Measurements from ENCODE around the gene CMTM7.

The CMTM7 gene

DNA sequence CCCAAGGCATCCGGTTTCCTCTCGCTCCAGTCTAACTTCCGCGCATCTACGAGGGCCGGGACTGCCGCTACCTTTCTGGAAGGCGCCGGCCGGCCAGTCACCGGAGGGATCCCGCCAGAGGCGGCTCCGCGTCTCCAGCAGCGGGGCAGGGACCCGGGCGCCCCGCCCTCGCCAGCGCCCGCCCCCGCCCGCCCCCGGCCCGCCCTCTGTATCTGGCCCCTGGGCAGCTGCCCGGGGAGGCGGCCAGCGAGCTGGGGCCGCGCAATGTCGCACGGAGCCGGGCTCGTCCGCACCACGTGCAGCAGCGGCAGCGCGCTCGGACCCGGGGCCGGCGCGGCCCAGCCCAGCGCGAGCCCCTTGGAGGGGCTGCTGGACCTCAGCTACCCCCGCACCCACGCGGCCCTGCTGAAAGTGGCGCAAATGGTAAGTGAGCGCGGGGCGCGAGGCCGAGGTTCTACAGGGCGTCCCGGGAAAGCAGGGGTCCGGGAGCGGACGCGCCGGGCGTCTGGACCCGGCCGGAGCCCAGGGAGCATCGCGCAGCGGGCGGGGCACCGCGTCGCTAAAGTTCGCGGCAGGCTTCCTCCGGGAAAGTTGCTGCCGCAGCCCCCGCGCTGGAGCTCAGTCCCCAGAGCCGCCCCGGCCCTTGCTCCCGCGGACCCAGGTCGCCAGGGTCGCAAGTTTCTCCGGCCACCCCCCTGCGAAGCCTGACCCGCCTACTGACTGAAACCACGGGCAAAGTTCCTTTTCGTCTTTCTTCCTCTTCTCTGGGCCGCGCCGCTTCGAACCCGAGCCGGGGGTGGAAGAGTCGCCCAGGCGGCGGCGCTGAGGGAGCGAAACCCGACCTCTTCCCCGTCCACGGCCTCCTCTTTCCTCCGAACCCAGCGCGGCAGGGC is at the start of gene CMTM7:
Gene CMTM7, plus strand, starts transcription at position 211 of the 893 bp plus-strand sequence. Its CDS starts 54 bp downstream, at position 265.
- peak; percentile 82 for DNase-seq

- DNase-seq, result no peak
Measured at GRCh38 chr3:32347343-32348125, 44.1 kb upstream of the CMTM7 start.

- no peak for DNase-seq
Measured at GRCh38 chr3:32349184-32349583, 42.5 kb upstream of the CMTM7 start.

DNA sequence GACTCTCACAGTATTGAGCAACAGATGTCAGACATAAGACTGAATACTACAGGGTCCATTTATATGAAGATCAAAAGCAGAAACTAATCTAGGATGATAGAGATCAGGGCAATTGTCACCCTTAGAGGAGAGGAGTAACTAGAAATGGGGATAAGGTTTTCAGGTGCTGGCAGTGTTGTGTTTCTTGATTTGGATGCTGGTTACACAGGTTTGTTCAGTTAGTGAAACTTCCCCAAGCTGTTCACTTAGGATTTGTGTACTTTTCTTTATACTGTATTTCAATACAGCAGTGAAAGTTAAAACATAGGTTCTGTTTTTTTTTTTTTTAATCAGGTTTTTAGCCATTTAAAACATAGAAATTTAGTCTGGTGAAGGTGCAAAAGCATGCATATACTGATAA is 39.1 kb upstream of the CMTM7 start:
- no peak for DNase-seq

GRCh38 chr3:32353351-32353750 is 38.3 kb upstream of the CMTM7 start:
- DNase-seq, result no peak

DNA sequence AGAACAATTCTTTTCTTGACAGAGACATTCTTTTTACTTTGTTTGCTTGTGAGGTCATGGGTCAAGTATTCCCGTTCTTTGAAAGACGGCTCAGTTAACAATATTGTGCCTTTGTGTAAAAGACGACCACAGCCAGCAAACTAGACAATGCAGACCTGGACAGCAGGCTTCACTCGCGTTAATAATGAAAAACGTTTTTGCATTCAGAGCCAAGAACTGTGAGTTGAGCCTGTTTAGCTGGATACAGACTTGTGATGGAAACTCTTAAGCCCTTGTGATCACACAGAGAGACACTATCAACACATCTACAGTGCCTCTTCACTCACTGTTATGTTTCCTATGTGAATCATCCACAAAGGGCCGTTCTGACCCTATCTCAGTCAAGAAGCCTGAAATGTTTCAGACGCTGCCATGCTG is 37.3 kb upstream of the CMTM7 start:
- no peak for DNase-seq

- no peak for DNase-seq
Measured at GRCh38 chr3:32355751-32356291, 35.8 kb upstream of the CMTM7 start.

DNA sequence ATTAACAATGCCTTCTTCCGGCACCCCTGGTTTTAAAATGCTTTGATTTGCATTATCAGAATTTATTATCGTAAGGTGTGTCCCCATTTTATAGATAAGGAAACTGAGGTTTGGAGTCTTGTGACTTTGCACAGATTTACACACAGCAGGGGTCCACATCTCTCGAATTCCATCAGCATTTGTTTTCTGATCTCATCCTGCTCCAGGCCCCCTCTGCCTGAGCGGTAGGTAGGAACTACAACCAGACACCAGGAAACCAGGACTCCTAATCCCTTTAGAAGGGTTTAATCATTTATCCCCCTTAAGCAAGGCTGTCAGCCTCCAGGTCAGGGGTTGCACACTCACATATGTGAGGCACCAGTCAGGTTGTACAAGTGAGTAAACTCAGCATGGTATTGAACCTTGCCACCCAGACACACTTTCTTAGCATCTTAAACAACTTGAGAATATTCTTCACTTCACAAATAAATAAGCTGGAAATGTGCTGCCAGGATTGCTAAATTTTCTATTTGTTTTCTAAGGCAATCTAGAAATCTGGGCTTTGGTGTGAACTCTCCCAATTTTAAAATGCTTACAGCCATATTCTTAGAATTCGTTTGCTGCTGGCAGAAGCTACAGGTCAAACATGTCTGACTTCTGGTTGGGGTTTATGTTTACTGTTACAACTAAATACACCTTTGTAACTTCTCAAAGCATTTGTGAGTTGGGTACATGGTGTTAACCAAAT is 31.7 kb upstream of the CMTM7 start:
- no peak for DNase-seq

DNA sequence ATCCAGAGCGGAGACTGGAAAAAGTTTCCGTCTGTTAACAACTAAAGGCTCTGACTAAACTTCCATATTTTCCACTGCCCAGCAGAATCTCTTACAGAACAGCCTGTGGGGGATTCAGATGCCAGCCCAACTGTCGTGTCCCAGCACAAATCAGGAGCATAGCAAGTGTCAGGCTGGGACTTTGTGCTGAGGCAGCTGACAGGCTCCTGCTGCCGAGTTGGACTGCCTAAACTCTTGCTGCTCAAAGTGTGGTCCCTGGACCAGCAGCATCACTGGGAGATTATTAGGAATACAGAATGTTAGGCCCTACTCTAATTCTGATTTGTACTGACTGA is 31.2 kb upstream of the CMTM7 start:
- no peak for DNase-seq

DNA sequence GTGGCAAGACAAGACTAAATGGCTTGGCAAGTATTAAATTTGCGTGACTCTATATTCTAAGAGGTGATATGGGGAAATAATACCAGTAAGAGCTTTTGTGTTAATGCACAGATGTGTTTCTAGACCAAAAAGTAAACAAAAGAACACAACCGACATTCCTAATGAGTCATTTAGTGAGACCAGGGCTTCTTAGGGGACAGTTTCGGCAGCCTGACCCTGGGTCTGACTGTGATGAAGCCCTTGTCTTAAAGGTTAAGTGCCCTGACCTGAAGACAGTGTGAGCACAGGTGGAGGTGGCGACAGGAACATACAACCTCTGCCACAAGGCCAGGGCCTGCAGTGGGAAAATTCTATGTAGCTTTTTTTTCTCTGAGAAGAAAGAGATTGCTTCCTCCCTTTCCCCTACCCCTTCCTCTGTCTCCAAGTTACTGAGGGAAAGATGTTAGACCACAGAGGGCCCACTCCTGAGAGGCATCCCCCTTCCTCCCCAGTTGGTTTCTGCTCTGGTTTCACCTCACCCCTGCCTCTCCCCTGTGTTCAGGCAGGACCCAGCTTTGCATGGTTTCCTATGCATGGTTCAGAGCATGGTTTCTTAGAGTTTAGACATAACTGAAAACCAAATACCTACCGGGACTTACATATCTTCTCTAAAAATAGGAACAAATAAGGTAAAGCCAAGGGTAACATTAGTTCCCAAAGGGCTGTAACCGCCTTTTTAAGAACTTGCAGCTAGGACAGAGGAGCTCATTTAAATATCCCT is 24.8 kb upstream of the CMTM7 start:
- no peak for DNase-seq

GRCh38 chr3:32367442-32367841 is 24.2 kb upstream of the CMTM7 start:
- DNase-seq, result no peak

DNA sequence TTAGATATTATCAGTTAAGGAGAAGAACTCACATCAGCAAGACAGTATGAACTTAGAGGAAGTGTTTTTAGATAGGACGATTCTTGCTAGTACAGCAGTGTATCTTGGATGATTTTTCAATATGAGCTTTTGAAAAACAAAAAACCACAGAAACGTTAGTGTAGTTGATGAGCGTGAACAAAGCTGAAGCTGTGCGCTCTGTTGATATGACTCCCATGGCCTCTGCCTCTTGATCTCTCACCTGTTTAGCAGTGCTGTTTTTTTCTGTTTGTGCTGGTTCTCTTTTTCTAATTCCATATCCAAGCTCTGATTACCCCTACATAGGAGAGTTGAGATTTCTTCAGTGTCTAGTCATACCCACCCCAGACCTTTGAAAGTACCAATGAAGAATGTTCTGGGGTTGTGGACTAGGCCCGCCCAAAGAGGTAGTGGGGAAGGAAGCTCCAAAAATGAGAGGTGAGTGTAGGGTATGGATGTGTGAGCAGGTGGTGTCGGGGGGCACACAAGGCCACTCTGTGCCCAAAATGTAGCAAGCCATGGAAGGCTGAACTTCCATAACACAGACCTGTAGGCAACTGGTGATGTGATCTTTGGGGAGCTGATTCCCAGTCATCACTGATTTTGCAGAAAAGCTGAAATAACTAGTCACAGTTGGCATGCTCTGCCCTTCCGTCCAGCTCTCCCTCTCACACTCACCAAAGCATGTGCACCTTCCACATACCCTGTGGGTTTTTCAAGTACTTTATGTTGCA is 20.0 kb upstream of the CMTM7 start:
- DNase-seq, result no peak

DNA sequence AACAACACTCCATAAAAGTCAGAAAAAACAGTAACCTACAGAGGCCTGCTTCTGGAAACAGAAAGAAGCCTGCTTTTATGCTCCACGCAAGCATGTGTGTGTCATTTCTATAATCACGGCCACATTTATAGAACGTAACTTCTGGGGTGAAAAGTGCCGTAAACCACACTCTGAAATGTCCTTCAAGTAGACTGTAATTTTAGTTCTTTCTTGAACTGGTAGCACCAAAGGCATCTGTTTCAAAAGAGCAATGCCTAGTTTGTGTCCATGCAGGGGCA is 19.5 kb upstream of the CMTM7 start:
- no peak for DNase-seq

GRCh38 chr3:32373276-32373675 is 18.4 kb upstream of the CMTM7 start:
- DNase-seq, result no peak

DNA sequence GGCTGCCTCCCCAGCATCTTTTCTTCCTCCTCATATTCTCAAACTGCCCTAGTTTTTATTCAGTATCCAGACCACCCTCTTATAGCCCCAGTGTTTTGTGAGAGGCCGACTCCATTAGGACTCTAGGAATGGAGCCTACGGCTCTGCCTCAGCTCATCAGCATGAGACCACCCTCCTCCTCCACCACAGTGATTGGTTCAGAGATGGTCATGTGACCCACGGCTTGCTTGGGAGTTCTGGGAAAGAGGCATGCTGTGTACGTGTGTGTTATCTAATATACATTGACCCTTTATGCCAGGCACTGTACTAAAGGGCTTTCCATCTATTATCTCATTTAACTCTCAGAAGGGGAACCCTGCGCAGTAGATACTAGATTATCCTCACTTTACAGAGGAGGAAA is 17.8 kb upstream of the CMTM7 start:
- DNase-seq, result no peak

GRCh38 chr3:32374788-32375595 is 16.7 kb upstream of the CMTM7 start:
- DNase-seq, result peak; percentile 83

DNA sequence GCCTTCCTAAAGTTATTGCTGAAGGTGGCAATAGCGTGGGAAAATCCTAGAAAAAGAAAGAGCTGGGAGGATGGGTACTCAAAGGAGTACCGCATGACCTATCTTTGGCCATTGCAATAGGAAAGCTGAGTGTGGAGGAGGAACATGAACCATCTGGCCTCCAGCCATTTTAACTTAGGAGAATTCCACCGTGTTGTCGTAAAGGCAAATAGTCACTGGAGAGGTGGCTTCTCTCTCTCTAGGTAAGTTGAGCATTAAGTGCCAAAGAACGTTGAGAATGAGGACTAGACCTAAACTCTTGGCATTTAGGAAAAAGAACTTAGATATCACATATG is 16.1 kb upstream of the CMTM7 start:
- DNase-seq, result no peak

DNA sequence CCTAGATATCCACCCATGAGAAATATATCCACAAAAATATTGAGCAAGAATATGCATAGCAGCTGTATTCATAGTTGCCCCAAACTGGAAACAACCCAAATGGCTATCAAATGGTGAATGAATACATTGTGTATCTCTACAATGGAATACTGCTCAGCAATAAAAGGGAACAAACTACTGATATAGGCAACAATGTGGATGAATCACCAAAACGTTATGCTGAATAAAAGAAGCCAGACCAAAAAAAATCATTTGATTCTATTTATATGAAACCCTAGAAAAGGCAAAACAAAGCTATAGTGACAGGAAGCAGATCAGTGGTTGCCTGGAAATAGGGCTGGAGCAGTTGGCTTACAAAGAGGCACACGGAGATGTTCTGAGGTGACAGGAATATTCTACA is 15.5 kb upstream of the CMTM7 start:
- no peak for DNase-seq

GRCh38 chr3:32379831-32380500 is 11.7 kb upstream of the CMTM7 start:
- no peak for DNase-seq

GRCh38 chr3:32381922-32382321 is 9.7 kb upstream of the CMTM7 start:
- DNase-seq, result no peak

Measured in RPMI8226 (cell line).